ENCODE measurements around the gene LAMA1. TPM values are rescaled to one million over a fixed set of nuclear protein-coding genes. Genes with fewer than 3 reads are reported as not detected.
A peak's percentile ranks its signal among the peaks of the same experiment; 100 is the strongest.

LAMA1 gene
- total RNA-seq, 1 donor, result 20.7 TPM

DNA sequence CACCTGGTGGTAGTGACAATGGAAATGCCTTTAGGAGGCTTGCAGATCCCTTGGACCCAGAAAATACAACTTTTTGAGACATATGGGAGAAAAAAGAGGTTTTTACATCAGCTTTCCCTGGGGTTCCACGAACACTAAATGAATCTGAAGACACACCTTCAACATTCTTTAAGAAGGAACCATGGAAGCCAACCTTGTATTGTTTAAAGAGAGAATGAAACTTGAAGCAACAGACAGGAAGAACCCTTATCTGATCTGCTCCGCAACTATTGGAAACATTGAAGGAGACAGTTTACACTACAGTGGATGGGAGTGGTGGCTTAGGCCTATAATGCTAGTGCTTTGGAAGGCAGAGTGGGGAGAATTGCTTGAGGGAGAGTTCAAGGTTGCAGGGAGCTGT is 190.4 kb downstream of the LAMA1 start:
- TF ChIP-seq, protein P1, sequence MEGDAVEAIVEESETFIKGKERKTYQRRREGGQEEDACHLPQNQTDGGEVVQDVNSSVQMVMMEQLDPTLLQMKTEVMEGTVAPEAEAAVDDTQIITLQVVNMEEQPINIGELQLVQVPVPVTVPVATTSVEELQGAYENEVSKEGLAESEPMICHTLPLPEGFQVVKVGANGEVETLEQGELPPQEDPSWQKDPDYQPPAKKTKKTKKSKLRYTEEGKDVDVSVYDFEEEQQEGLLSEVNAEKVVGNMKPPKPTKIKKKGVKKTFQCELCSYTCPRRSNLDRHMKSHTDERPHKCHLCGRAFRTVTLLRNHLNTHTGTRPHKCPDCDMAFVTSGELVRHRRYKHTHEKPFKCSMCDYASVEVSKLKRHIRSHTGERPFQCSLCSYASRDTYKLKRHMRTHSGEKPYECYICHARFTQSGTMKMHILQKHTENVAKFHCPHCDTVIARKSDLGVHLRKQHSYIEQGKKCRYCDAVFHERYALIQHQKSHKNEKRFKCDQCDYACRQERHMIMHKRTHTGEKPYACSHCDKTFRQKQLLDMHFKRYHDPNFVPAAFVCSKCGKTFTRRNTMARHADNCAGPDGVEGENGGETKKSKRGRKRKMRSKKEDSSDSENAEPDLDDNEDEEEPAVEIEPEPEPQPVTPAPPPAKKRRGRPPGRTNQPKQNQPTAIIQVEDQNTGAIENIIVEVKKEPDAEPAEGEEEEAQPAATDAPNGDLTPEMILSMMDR (IDR thresholded peaks at IDR 0.05; ENCODE audit: insufficient read depth, low read depth, low read length), result no peak
- DNase-seq (ENCODE audit: low read depth), result no peak
- no peak overlapping the region for H3K4me3 ChIP-seq (ENCODE audit: low read depth, low read length)

GRCh38 chr18:6923220-6923619 is 194.4 kb downstream of the LAMA1 start:
- H3K4me3 ChIP-seq (ENCODE audit: low read depth, low read length), result no peak overlapping the region
- DNase-seq (ENCODE audit: low read depth), result no peak
- TF ChIP-seq, protein P1 (IDR thresholded peaks at IDR 0.05; ENCODE audit: insufficient read depth, low read depth, low read length), result no peak

DNA sequence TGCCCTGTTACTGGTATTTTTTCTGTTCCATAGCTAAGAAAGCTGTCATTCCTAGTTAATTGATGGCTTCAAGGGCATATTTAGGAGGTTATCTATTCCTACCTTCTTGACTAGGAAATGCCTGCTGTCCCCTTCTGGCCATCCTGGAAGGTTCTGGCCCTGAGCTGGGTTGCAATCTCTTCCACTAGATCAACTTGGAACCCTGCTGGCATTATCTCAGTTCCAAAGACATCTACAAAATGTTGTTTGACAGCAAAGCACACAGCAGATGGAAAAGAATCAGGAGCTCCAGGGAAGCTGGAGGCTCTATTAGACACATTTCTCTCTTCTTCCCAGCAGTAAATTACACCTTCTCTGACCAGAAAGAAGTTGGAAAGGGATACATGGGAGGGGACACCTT is 196.0 kb downstream of the LAMA1 start:
- TF ChIP-seq, protein P1 (IDR thresholded peaks at IDR 0.05; ENCODE audit: insufficient read depth, low read depth, low read length), result no peak
- no peak overlapping the region for H3K4me3 ChIP-seq (ENCODE audit: low read depth, low read length)
- DNase-seq (ENCODE audit: low read depth), result no peak

DNA sequence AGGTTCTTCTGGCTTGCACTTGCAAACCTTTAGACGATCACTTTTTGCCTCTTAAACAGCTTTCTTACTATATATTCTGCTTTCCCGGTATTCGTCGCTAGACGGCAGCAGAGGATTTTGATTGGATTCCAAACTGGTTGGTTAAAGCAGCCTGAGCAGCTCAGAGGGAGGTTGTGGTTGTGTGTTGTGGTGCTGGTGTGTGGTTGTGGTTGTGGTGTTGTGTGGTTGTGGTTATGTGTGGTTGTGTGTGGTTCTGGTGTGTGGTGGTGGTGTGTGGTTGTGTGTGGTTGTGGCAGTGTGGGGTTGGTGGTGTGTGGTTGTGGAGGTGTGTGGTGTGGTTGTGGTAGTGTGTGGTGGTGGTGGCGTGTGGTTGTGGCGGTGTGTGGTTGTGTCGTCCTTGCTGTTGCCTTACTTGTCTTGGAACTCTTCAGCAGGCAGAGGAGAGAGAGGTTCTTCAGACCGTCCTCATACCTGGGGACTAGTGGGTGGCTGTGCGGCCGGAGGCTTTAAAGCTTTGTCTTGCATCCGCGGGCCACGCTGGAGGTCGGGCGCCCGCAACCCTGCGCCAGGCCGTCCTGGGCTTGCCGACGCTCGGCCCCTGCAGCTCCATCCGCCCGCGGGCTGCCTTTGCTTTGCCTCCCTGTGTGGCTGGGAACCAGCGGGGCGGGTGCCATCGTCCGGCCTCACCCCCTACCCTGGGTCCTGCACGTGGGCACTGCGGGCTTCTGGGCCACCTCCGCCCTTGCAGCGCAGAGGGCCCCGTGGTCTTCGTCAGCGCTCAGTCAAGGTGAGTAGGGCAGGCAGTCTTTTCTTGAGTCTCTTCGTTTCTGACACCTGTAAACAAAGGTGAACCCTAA is 197.3 kb downstream of the LAMA1 start:
- no peak overlapping the region for H3K4me3 ChIP-seq (ENCODE audit: low read depth, low read length)
- peak; percentile 64 for DNase-seq (ENCODE audit: low read depth)
- TF ChIP-seq, protein P1 (IDR thresholded peaks at IDR 0.05; ENCODE audit: insufficient read depth, low read depth, low read length), result peak; percentile 92

DNA sequence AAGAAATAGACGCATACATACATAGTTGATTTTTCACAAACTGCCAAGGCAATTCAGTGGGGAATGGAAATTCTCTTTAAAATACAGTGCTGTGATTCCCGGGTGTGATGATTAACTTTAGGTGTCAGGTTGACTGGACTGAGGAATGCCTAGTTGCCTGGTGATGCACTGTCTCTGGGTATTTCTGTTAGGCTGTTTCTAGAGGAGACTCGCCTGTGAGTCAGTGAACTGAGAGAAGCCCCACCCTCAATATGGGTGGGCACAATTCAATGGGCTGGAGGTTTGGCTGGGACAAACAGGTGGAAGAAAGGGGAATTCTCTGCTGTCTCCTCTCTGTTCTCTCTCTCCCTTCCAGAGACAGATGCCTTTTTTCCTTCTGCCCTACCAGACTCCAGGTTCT is 200.5 kb downstream of the LAMA1 start:
- no peak for DNase-seq (ENCODE audit: low read depth)
- no peak overlapping the region for H3K4me3 ChIP-seq (ENCODE audit: low read depth, low read length)
- TF ChIP-seq, protein P1 (IDR thresholded peaks at IDR 0.05; ENCODE audit: insufficient read depth, low read depth, low read length), result no peak

- no peak overlapping the region for H3K4me3 ChIP-seq (ENCODE audit: low read depth, low read length)
- no peak for DNase-seq (ENCODE audit: low read depth)
- TF ChIP-seq, protein P1 (IDR thresholded peaks at IDR 0.05; ENCODE audit: insufficient read depth, low read depth, low read length), result no peak
These were observed 216.2 kb downstream of the LAMA1 start for GRCh38 chr18:6901286-6901926.

Measured in fibroblast of villous mesenchyme (primary cell).